Thoracic aorta (tissue), 2 donors: ENCODE measurements around the gene TJP1. TPM values are rescaled to one million over a fixed set of nuclear protein-coding genes. Genes with fewer than 3 reads are reported as not detected.

Source experiments
- ATAC-seq: fragments of 150-250 bp; one replicate; pipeline ENCODE4 v1.8.0; 2017; ENCODE audit warnings: low read depth; ENCODE audit not compliant: insufficient number of reproducible peaks, low FRiP score
- DNase-seq: peaks from one replicate; pipeline ENCODE4 v3.0.0-alpha.2; 2020; ENCODE audit warnings: low spot score
- H3K27ac ChIP-seq, 2 donors: fragments of 200-600 bp; sonication (generic); 1 replicate in 1 of 2; 2 replicates in 1 of 2; pipeline ENCODE4 v1.5.1; 2016; ENCODE audit warnings: mild to moderate bottlenecking in 2 of 2, moderate library complexity in 2 of 2
- H3K27me3 ChIP-seq: fragments of 200-600 bp; sonication (generic); replicated peaks from 2 replicates; pipeline ENCODE4 v1.6.0; 2016; ENCODE audit warnings: mild to moderate bottlenecking; ENCODE audit not compliant: insufficient read depth
- H3K36me3 ChIP-seq: fragments of 200-600 bp; sonication (generic); one replicate; pipeline ENCODE4 v1.5.1; 2016
- H3K4me1 ChIP-seq, 2 donors: fragments of 200-600 bp; sonication (generic); 1 replicate in 1 of 2; 2 replicates in 1 of 2; pipeline versions ENCODE4 v1.5.1 to v1.6.0; 2016; ENCODE audit warnings: low read depth in 2 of 2, mild to moderate bottlenecking in 1 of 2; ENCODE audit not compliant: control insufficient read depth in 1 of 2
- H3K4me3 ChIP-seq: fragments of 200-600 bp; sonication (generic); 2 replicates; pipeline ENCODE4 v1.5.1; 2016; ENCODE audit warnings: mild to moderate bottlenecking
- H3K9me3 ChIP-seq: fragments of 200-600 bp; sonication (generic); 2 replicates; pipeline ENCODE4 v1.5.1; 2016
- CTCF ChIP-seq: fragments of 200-600 bp; sonication (generic); IDR thresholded peaks from one replicate; pipeline ENCODE4 v1.5.1; 2019; ENCODE audit warnings: antibody characterized with exemption
- total RNA-seq, 2 donors: library from RNA; depleted of rRNA; stranded (reverse); fragments of >200 nt; gene quantifications; one replicate each; pipeline versions ENCODE4 v1.1.0 to v1.2.3, GENCODE V29; 2016

TJP1 gene
- total RNA-seq, 2 donors from 2014 or later: 78.4 to 146 TPM

GRCh38 chr15:29686445-29687203, 135.6 kb downstream of the TJP1 start:
- no peaks in the 10 kb centered on the region for H3K27me3 ChIP-seq
- no peaks in the 10 kb centered on the region for H3K9me3 ChIP-seq
- H3K4me1 ChIP-seq: no peaks in the 10 kb centered on the region
- H3K4me3 ChIP-seq: no peak overlapping the region
- no peaks in the 10 kb centered on the region for H3K36me3 ChIP-seq
- TF ChIP-seq CTCF: no peak
- H3K27ac ChIP-seq: no peak overlapping the region
- ATAC-seq (no peak), DNase-seq (no peak)

DNA sequence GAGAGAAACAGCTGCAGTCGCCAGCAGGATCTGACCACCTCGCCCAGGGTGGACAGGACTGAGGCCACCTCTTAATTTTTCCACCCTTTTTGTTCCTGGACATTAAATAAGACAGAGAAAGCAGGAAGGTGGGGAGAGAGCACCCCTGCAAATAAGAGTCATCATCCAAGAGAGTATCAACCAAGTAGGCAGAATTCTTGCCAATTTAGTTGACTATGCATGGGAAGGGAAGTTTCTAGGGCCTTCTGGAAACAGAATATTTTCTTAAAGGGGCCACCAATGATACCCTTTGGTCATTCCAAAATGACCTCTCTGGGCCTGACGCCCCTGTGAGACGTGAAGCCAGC, 136.2 kb downstream of the TJP1 start:
- H3K36me3 ChIP-seq: no peaks in the 10 kb centered on the region
- H3K4me1 ChIP-seq: no peaks in the 10 kb centered on the region
- DNase-seq: no peak
- H3K9me3 ChIP-seq: no peaks in the 10 kb centered on the region
- no peak overlapping the region for H3K27ac ChIP-seq
- H3K27me3 ChIP-seq: no peaks in the 10 kb centered on the region
- no peak for ATAC-seq
- no peak overlapping the region for H3K4me3 ChIP-seq
- TF ChIP-seq CTCF: no peak

GRCh38 chr15:29685156-29686078, 136.9 kb downstream of the TJP1 start:
- no peak overlapping the region for H3K4me3 ChIP-seq
- ATAC-seq (no peak), DNase-seq (no peak)
- H3K4me1 ChIP-seq: no peaks in the 10 kb centered on the region
- no peak for TF ChIP-seq CTCF
- no peaks in the 10 kb centered on the region for H3K36me3 ChIP-seq
- no peak overlapping the region for H3K27ac ChIP-seq
- H3K27me3 ChIP-seq: no peaks in the 10 kb centered on the region
- no peaks in the 10 kb centered on the region for H3K9me3 ChIP-seq

DNA sequence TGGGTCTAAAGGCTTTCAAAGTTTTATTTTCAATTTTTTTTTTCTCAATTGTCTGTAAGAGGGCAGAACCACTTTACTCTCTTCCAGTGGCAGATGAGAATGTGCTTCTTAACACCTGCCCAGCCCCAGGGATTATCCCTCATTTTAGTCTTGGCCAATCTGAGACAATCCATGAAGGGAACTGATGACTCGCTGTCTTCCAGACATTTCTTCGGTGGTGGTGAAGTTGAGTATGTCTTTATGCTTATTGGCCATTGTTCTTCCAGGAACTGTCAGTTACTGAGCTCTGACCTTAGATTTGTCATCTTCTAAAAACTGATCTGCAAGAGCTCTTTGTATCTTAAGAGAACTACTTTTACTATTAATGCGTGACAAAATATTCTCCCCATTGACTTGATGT, 139.5 kb downstream of the TJP1 start:
- ATAC-seq: no peak
- Histone ChIP-seq H3K36me3 (no peaks in the 10 kb centered on the region), H3K4me3 (no peak overlapping the region), H3K9me3 (no peaks in the 10 kb centered on the region), H3K4me1 (no peaks in the 10 kb centered on the region), H3K27me3 (no peaks in the 10 kb centered on the region), H3K27ac (no peak overlapping the region)
- DNase-seq: no peak
- no peak for TF ChIP-seq CTCF

DNA sequence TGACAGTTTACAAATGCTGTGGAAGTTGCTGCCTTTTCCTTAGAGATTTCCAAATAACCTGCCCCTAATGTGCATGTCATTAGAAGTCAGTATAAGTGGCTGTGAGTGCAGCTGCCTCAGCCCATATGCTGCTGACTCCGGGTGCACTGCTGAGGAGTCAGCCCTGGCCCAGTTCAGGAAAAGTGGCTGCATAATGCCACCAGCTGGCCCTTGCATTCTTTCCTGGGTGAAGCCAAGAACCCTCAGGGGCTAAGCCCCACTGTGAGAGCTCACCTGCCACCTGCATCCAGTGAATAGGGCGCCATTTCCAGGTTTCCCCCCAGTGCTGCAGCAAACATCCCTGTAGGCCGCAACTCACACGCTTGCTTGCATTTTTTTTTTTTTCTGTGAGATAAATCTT, 139.9 kb downstream of the TJP1 start:
- no peaks in the 10 kb centered on the region for H3K9me3 ChIP-seq
- no peaks in the 10 kb centered on the region for H3K4me1 ChIP-seq
- no peak overlapping the region for H3K4me3 ChIP-seq
- H3K27ac ChIP-seq: no peak overlapping the region
- DNase-seq (no peak), ATAC-seq (no peak)
- TF ChIP-seq CTCF: no peak
- H3K36me3 ChIP-seq: no peaks in the 10 kb centered on the region
- H3K27me3 ChIP-seq: no peaks in the 10 kb centered on the region
